Left kidney (tissue), 2 donors: ENCODE data around the gene SLC9A3. TPM values are rescaled to one million over a fixed set of nuclear protein-coding genes. Genes with fewer than 3 reads are reported as not detected.

ENCODE experiments used
- DNase-seq: peaks from one replicate; pipeline ENCODE4 v3.0.0-alpha.2; 2013
- polyA plus RNA-seq: library from polyadenylated mRNA; unstranded; fragments of 120-200 nt; gene quantifications from one replicate; pipeline ENCODE4 v1.2.1, GENCODE V29; 2013; ENCODE audit not compliant: insufficient read length

The SLC9A3 gene
- polyA plus RNA-seq, 1 donor = 60.6 TPM

- DNase-seq = no peak
These were observed 93.9 kb downstream of the SLC9A3 start for GRCh38 chr5:430214-430925.

DNA sequence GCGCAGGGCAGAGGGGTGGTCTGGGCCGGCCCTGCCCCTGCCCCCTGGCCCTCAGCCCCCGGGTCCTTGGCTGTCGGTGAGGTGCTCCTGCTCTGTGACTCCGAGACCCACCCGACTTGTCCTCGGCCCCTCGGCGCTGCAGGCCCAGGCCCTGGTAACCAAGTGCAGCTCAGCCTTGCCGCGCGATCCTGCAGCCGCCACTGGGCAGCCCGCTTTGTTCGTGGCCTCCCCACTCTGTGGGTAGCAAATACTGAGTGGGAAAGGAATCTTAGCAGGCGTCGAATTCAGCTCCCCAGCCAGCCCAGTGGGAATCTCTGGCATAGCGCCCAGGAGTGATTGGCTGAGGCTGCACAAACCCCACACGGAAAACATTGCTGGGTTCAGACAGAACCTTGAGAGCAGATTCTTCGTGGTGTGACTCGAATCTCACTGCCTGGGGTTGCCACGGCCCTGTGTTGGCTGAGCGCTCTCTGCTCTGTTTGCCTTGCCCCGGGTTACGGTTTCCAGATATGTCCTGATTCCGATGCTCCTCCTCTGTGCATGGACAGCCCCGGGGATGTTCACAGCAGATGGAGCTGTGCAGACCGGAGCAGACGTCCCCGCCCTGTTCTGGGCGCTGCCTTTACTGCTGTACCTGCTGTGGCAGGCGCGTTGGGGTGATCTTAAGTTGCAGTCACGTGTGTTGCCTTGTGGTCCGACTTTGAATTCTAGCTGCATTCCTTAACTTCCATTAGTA, 94.6 kb downstream of the SLC9A3 start:
- no peak for DNase-seq

DNA sequence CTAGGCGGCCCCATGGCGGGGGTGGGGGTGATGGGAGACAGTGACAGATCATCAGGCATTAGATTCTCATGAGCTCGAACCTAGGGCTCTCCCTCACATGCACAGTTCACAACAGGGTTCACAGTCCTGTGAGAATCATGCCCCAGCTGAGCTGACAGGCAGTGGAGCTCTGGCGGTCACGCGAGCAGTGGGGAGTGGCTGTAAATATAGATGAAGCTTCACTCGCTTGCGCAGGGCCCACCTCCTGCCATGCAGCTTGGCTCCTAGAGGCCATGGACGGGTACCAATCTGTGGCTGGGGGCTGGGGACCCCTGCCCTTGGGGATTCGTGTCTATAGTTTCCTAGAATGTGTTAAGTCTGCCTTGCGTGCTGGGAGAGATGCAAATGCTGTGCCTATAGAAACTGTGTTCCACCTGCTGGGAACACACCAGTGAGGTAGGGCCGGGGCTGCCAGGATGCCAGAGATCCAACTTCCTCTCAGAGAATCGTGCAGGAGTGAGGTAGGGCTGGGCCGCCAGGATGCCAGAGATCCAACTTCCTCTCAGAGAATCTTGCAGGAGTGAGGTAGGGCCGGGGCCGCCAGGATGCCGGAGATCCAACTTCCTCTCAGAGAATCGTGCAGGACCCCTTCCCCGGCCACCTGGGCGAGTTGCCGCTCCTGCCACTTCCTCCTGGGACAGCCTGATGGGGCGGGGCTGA, 95.3 kb downstream of the SLC9A3 start:
- no peak for DNase-seq

- no peak for DNase-seq
These were observed 96.0 kb downstream of the SLC9A3 start for GRCh38 chr5:428219-428618.

- no peak for DNase-seq
These were observed 96.7 kb downstream of the SLC9A3 start for GRCh38 chr5:427415-428087.

DNA sequence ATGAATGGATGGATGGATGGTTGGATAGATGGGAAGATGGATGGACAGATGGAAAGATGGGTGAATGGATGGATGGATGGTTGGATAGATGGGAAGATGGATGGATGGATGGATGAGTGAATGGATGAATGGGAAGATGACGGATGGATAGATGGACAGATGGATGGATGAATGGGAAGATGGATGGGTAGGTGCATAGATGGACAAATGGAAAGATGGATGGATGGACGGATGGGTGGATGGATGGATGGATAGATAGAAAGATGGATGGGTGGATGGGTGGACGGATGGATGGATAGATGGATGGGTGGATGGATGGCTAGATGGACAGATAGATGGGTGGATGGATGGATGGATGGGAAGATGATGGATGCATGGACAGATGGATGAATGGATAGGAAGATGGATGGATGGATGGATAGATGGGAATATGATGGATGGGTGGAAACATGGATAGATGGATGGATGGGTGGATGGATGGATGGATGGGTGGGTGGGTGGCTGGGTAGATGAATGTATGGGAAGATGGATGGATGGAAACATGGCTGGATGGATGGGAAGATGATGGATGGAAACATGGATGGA, 97.8 kb downstream of the SLC9A3 start:
- DNase-seq = no peak

- no peak for DNase-seq
These were observed 98.5 kb downstream of the SLC9A3 start for GRCh38 chr5:425714-426113.

DNA sequence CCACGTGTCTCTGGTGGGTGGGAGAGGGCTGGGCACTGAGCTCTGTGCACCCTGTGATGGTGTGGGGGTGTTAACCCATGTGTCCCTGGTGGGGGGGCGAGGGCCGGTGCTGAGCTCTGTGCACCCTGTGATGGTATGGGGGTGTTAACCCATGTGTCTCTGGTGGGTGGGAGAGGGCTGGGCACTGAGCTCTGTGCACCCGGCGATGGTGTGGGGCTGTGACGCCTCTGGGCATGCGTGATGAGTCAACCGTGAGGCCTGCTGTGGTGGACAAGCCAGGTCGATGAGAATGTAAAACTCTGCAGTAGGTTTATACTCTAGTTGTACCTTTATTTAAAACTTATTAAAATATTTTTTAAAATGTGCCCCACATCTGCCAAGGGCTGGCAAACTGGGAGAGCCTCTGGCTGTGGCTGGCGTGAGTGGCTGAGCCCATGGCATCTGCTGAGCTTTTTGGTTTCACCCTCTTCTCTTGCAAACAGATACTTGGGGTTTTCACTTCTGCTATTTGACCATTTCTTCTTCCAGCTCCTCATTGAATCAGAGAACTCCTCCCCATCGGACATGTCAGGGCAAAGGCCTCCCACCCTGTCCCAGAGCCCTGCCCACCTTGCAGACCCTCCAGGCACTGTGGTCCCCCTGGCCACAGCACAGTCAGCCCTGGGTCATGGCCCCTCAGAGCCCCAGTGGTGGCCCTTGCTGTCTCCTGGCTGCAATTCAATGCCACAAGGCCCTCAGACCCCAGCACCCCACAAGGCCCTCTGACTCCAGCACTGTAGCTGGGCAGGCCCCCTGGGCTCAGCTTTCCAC, 99.7 kb downstream of the SLC9A3 start:
- no peak for DNase-seq

GRCh38 chr5:423626-424261, 100.5 kb downstream of the SLC9A3 start:
- DNase-seq = no peak

- DNase-seq = no peak
These were observed 101.0 kb downstream of the SLC9A3 start for GRCh38 chr5:423233-423565.

DNA sequence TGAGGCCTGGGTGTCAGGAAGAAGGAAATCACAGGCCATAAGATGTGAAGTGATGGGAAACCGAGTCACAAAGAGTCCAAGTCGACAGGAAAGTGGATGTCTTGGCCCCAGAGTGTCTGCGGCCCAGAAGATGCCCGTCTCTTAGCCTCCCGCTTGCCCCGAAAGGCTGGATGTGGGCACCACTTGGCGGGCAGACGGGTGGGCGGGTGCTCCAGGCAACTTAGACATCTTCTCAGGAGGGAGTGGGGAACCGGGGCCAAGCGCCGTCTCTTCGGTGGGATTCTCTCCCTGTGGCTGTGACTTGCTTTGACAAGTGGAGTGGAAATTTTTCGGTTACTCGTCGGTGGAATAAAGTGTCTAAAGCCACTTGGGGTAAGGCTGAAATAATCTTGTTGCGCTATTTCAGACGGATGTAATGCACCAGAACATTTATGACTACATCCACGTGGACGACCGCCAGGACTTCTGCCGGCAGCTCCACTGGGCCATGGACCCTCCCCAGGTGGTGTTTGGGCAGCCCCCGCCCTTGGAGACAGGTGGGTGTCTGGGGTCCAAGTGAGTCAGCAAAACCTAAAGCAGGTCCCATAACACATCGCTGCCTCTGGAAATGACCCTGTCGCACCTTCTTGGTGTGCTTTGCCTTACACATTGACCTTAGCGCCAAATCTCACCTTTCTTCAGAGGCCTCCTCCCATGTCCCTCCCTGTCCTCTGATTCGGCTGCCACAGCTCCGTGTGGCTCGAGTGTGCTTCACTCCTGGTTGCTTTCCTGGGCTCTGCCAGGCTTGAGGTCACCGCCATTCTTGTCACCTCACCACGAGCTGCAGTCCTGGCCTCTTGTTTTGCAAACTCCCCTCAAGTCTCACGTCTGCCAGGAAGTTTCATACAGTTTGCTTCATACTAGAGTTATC, 101.7 kb downstream of the SLC9A3 start:
- no peak for DNase-seq

GRCh38 chr5:421901-422300, 102.3 kb downstream of the SLC9A3 start:
- DNase-seq = no peak

DNA sequence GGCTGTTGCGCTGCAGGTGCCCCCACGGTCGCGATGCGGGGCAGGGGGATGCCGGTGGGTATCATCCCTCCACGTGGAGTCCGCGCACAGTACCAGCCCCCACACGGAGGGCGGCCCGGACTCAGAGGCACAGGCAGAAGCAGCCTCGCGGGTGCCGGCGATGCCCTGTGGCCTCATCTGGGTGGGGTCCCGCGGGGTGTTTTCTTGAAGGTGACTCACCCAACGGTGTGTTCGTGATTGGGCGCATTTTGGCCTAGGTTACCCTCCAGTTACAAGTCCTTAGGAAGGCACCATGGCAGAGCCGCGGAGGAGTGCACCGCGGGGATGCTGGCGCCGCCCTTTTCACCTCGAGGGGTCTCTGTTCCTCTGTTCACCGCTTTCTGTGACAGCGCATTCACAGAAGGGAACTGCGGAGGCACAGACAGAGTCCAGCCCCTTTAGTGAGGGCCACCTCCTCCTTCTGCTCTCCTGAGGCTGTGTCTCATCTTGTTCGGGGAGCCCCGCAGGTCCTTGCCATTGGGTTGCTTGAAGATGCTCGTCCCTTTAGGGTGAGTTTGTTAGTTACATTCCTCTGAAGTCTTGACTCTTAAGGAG, 102.9 kb downstream of the SLC9A3 start:
- no peak for DNase-seq

GRCh38 chr5:420632-421286, 103.5 kb downstream of the SLC9A3 start:
- DNase-seq = no peak
